T-helper 2 cell treated with Interferon-gamma antibody and Interleukin-4, amounts not matched to agents 5 μg/mL and 100 μg/mL, for 36 hours (primary cell): ENCODE results near the gene SPINK8.
"Not testable (repeated sequence)": the region's sequence is repeated elsewhere in the genome, so short reads cannot be mapped to it uniquely, and the experiment has no call there.

Experiments used
- DNase-seq: peaks from one replicate; pipeline ENCODE4 v3.0.0; 2021; ENCODE audit warnings: low spot score
- H3K27ac Mint-ChIP-seq: one replicate; pipeline ENCODE4 v1.8.0; 2021; ENCODE audit warnings: mild to moderate bottlenecking, mixed read lengths
- H3K27me3 Mint-ChIP-seq: one replicate; pipeline ENCODE4 v1.8.0; 2021; ENCODE audit warnings: low read depth, mixed read lengths
- H3K36me3 Mint-ChIP-seq: one replicate; pipeline ENCODE4 v1.8.0; 2021; ENCODE audit warnings: low read depth, mixed read lengths
- H3K4me1 Mint-ChIP-seq: one replicate; pipeline ENCODE4 v1.8.0; 2021; ENCODE audit warnings: low read depth, mixed read lengths
- H3K4me3 Mint-ChIP-seq: one replicate; pipeline ENCODE4 v1.8.0; 2022; ENCODE audit warnings: mild to moderate bottlenecking, moderate library complexity, mixed read lengths
- H3K9me3 Mint-ChIP-seq: one replicate; pipeline ENCODE4 v1.8.0; 2021; ENCODE audit warnings: mixed read lengths

The SPINK8 gene

DNA sequence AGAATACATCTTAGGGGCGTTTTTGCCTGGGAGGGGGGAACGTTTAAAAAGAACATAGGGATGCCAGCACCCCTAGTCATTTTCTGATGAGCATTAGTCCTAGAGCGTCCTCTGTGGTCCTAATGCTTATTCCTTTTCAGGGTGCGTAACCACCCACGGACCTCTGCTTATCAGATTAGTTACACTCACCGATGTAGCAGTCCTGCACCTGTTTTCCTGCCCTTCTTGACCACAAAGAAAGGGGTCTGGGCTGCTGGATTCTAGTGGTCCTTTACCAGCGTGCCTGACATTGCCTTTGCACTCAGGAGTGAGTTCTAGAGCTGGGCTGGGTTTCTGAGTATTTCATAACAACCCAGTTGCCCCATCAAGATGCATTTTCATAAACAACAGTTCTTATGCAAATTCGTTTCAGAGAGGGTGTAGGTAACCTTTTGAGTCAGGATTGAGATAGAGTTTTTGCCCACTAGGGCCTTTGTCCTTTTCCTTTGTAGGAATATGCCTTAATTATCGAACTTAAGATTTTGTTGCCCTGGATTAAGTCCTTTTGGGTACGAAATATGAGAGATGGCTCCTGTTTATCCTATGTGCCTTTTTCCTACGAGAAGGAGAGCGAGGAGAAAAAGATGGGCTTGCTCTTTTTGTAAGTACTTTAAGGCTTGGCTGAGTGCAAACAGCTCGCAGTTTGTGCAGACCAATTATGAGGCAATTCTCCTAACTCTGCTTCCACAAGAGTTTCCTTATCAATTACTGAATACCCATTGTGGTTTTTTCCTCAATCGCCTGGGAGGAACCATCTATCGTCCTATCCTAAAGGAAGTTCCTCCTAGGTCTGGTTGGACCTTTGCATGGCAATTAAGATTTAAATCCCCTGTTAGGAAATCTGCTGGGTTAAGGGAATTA, at the start of gene SPINK8:
Gene SPINK8, minus strand, starts transcription at position 316 of the 900 bp plus-strand sequence. CDS start 5,320 bp downstream, outside the sequence.
- not testable (repeated sequence) for H3K27ac Mint-ChIP-seq, H3K4me1 Mint-ChIP-seq, H3K9me3 Mint-ChIP-seq, H3K4me3 Mint-ChIP-seq, DNase-seq, H3K36me3 Mint-ChIP-seq
- H3K27me3 Mint-ChIP-seq, result peaks cover 26% of the 10 kb centered on the region

DNA sequence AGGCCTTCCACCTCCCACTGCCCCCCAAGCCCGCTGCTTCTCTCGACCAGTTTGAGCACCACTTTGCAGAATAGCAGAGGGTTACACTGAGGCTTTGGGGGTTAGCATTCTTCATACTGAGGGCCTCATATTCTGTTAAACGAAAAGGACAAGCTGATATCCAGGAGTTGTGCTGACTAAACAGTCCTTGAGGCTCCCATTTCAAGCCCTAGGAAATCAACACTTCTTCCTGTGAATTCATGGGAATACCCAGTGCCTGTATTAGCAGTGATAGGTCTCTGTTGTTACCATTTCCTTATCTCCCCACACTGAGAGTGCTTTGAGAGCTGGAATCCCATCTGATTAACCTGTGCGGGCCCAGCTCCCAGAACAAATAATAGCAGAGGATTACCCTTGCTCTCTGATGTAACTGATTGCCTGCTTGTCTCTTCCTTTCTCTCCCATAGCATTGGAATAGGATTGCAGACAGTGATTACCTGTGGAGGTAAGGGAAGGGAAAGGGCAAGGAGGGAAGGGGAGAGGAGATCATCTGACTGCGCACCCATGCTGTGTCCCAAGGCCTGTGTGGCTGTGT, 39.5 kb upstream of the SPINK8 start:
- no peak overlapping the region for H3K27ac Mint-ChIP-seq
- H3K4me3 Mint-ChIP-seq, result no peak overlapping the region
- H3K27me3 Mint-ChIP-seq, result peaks cover 9% of the 10 kb centered on the region
- H3K4me1 Mint-ChIP-seq, result no peaks in the 10 kb centered on the region
- no peaks in the 10 kb centered on the region for H3K36me3 Mint-ChIP-seq
- no peaks in the 10 kb centered on the region for H3K9me3 Mint-ChIP-seq
- no peak for DNase-seq

DNA sequence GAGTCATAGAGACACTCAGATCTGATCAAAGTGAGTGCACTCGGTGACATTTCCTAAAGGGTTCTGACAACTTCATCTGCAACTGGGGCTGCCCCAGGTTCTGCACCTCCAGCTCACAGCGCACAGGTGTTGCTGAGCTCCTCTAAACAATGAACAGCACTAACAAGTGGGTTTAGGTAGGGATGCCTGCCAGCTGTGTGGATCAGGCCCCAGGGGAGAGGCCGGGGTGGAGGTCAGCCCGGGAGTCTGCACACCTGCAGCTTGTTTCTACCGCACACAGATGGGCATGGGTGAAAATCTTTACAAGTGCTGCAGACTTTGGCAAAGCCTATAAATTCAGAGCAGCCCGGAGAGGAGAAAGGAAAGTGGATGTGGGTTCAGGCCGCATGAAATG, 38.9 kb upstream of the SPINK8 start:
- Mint-ChIP-seq H3K27ac (no peak overlapping the region), H3K9me3 (no peaks in the 10 kb centered on the region), H3K27me3 (peaks cover 5% of the 10 kb centered on the region), H3K36me3 (no peaks in the 10 kb centered on the region), H3K4me3 (no peak overlapping the region), H3K4me1 (no peaks in the 10 kb centered on the region)
- DNase-seq, result no peak

DNA sequence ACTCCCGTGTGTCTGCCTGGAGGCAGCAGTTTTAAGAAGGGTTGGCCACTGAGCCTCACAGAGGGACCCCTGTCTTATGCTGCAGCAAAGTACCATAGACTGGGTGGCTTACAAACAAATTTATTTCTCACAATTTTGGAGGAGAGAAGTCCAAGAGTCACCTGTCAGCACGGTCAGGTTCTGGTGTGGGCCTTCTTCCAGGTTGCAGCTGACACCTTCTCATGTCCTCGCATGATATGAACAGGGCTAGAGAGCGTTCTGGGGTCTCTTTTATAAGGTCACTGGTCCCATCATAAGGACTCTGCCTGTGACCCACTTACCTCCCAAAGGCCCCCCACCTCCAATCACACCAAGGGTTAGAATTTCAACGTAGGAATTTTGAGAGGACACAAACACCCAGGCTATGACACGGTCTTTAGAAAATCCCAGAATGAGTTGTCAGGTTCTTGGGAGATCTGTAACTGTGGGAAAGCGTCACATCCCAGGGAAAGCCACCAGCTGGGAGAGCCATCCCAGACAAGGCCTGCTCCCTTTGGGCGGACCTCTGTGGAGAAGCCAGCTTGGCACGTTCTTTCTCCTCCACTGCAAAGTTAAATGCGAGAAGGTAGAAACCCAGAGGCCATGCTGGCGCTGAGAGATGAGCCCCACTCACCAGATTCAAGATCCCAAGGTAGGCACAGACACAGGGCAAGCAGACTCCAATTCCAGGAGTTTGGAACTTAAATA, 38.4 kb upstream of the SPINK8 start, which contains the start of gene FBXW12:
Gene FBXW12, plus strand, starts transcription at position 569 of the 726 bp plus-strand sequence. CDS start 549 bp downstream, outside the sequence.
- no peaks in the 10 kb centered on the region for H3K4me1 Mint-ChIP-seq
- no peak within 1 kb of the TSS for H3K27ac Mint-ChIP-seq
- no peak within 1 kb of the TSS for H3K4me3 Mint-ChIP-seq

DNA sequence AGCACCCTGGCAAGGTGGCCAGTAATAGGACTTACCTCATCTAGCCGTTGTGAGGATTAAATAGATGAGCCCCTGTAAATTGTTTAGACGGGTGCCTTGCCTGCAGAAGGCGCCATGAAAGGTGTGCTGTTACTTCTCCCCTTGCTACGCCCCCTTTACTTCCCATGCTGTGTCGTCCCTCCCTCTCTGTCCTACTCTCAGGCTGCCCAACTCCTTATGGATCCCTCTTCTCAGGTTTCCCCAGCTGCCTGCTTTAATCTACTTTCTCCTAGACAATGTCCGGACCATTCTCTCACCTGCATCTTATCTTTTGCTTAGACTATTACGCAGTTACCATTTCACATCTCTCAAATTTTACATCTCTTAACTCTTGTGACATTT, 36.9 kb upstream of the SPINK8 start:
- Mint-ChIP-seq H3K4me3 (no peak overlapping the region), H3K36me3 (no peaks in the 10 kb centered on the region), H3K9me3 (peaks cover 8% of the 10 kb centered on the region), H3K4me1 (no peaks in the 10 kb centered on the region), H3K27me3 (peaks cover 6% of the 10 kb centered on the region), H3K27ac (no peak overlapping the region)
- DNase-seq, result no peak

More for the DNA sequence above, 38.4 kb upstream of the SPINK8 start, which contains the start of gene FBXW12:
- Mint-ChIP-seq H3K27me3 (peaks cover 3% of the 10 kb centered on the region), H3K36me3 (no peaks in the 10 kb centered on the region), H3K9me3 (no peaks in the 10 kb centered on the region)
- DNase-seq, result no peak

DNA sequence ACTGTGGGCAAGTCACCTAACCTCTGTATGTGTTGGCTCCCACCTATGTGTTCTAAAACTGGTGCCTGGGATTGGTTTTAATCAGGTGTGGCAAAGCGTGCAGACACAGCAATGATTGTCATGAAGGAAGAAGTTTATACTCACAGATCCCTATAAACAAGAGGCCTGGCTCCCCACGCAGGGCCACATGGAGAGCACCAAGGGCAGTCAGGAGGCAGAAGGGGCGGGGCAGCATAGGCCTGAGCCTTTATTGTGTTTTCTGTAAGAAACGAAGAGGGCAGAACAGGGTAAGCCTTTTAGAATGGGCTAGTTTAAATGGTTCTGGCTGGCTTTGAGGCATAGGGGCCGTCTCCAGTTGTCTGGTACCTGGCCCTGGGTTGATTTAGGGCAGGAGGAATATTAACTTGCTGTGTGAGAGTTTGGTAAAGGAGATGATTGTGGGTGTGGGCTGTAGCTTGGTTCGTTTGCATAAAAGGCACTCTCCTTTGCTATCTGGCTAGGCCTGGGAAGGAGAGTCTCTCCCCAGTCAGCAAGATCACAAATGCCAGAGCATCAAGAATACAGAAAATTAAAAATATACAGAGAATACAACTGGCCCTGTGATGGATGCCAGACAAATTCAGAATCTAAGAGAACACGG, 36.4 kb upstream of the SPINK8 start:
- peaks cover 2% of the 10 kb centered on the region for H3K4me1 Mint-ChIP-seq
- no peaks in the 10 kb centered on the region for H3K36me3 Mint-ChIP-seq
- peaks cover 13% of the 10 kb centered on the region for H3K9me3 Mint-ChIP-seq
- H3K27me3 Mint-ChIP-seq, result peaks cover 9% of the 10 kb centered on the region
- H3K27ac Mint-ChIP-seq, result no peak overlapping the region
- H3K4me3 Mint-ChIP-seq, result no peak overlapping the region
- no peak for DNase-seq

DNA sequence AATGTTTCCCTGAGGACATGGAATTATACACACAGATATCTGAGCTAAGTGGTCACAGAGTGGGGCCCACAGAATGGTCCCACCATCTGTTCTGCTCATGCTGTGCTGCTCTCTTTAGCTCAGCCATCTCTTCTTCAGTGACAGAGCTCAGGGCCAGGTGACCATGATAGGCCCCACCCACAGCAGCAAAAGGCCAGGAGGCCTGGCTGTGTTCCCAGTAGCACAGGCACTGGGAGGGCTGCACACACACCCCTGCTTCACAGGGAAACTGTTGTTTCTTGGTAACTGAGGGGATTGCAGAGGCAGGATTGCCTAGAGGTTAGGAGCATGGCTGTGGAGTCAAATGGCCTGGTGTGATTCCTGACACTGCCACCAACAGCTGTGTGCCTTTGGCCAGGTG, 33.7 kb upstream of the SPINK8 start:
- H3K4me3 Mint-ChIP-seq, result no peak overlapping the region
- no peak overlapping the region for H3K27ac Mint-ChIP-seq
- peaks cover 11% of the 10 kb centered on the region for H3K27me3 Mint-ChIP-seq
- H3K36me3 Mint-ChIP-seq, result no peaks in the 10 kb centered on the region
- H3K9me3 Mint-ChIP-seq, result peaks cover 28% of the 10 kb centered on the region
- DNase-seq, result no peak
- H3K4me1 Mint-ChIP-seq, result peaks cover 3% of the 10 kb centered on the region

DNA sequence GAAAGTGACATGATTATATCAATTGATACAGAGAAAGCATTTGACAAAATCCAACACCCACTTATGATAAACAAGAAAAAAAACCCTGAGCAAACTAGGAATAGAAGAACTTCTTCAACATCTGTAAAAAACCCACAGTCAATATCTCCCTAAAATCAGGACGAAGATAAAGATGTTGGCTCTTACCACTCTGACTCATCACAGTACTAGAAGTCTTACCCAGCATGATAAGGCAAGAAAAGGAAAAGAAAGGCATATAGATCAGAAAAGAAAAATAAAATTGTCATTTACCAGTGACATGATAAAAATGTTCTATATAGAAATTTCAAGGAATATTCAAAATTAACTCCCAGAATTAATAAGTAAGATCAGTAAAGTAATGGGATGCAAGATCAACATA, 31.4 kb upstream of the SPINK8 start:
- Mint-ChIP-seq H3K4me3 (no peak overlapping the region), H3K36me3 (no peaks in the 10 kb centered on the region), H3K27ac (no peak overlapping the region), H3K27me3 (peaks cover 20% of the 10 kb centered on the region), H3K9me3 (peaks cover 32% of the 10 kb centered on the region), H3K4me1 (peaks cover 3% of the 10 kb centered on the region)
- no peak for DNase-seq

DNA sequence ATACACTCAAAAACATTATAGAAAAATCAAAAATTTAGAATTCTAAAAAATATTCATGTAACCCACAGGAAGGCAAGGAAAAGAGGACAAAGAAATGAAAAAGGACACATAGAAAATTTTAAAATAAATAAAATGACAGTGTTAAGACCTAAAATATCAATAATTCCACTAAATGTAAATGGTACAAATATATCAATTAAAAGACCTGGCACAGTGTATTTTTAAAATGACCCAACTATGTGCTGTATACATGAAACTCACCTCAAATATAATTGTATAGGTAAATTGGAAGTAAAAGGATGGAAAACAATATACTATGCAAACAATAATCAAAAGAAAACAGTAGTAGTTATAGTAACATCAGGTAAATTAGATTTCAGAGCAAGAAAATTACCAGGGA, 28.5 kb upstream of the SPINK8 start:
- Mint-ChIP-seq H3K27ac (no peak overlapping the region), H3K9me3 (peaks cover 32% of the 10 kb centered on the region), H3K4me1 (peaks cover 3% of the 10 kb centered on the region), H3K27me3 (peaks cover 30% of the 10 kb centered on the region), H3K4me3 (no peak overlapping the region), H3K36me3 (no peaks in the 10 kb centered on the region)
- DNase-seq, result no peak

DNA sequence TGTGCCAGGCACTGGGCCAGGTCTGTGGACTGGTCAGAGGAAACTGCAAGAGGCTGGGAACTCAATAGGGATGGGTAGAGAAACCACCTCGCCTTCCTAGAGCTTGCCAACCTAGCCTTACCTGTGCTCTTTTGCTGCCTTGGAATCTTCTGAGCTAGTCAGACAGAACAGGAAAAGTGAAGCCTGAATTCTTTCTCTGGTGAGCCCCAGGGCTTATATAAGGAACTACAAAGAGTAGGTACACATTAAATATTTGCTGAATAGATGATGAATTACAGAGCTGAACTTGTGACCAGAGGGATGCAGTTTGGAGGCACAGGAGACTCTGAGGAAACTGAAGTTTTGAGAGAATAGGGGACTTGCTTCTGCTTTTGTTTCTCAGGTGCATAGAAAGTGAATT, 23.0 kb upstream of the SPINK8 start:
- no peak overlapping the region for H3K27ac Mint-ChIP-seq
- H3K27me3 Mint-ChIP-seq, result peaks cover 29% of the 10 kb centered on the region

DNA sequence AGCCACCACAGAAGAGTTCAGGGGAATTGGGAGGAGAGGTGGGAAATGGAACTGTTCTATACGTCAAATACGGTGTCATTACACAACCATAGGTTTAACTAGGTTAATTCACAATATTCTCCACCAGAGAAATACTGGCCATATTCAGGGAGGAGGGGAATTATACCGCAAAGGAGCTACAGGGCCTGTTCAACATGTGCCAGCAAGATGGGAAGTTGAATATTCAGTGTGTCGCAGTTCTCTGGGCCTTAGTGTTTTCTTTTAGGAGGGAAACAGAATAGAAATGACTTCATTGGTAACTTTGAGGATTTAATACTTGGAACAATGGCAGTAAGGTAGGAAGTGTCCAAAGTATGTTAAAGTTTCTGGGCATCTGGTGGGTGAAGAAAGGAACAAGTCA, 20.5 kb upstream of the SPINK8 start:
- Mint-ChIP-seq H3K36me3 (no peaks in the 10 kb centered on the region), H3K27ac (no peak overlapping the region), H3K9me3 (peaks cover 3% of the 10 kb centered on the region), H3K4me1 (no peaks in the 10 kb centered on the region), H3K27me3 (peaks cover 12% of the 10 kb centered on the region), H3K4me3 (no peak overlapping the region)
- DNase-seq, result no peak

More for the DNA sequence above, 23.0 kb upstream of the SPINK8 start:
- peaks cover 3% of the 10 kb centered on the region for H3K9me3 Mint-ChIP-seq
- no peak overlapping the region for H3K4me3 Mint-ChIP-seq
- H3K36me3 Mint-ChIP-seq, result no peaks in the 10 kb centered on the region
- no peak for DNase-seq
- no peaks in the 10 kb centered on the region for H3K4me1 Mint-ChIP-seq

DNA sequence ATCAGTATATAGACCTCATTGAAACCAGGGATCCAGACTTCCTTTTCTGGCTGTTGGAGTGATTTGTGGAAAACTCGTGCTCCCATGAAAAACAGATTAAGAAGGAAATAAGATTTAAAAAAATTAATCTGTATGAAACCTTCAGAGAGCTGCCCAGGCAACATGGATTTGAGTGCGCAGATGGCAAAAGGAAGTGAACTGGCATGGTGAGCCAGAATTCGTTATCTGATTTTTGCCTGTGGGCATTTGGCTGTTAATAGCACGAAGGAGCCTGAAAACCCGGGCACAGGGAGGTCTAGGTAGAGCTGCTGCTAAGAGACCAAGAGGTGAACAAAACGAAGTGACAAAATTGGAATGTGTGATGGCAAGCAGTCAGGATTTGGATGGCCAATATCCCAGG, 19.1 kb upstream of the SPINK8 start:
- Mint-ChIP-seq H3K36me3 (no peaks in the 10 kb centered on the region), H3K4me1 (no peaks in the 10 kb centered on the region), H3K27me3 (peaks cover 14% of the 10 kb centered on the region), H3K9me3 (peaks cover 3% of the 10 kb centered on the region), H3K27ac (no peak overlapping the region), H3K4me3 (no peak overlapping the region)
- no peak for DNase-seq

DNA sequence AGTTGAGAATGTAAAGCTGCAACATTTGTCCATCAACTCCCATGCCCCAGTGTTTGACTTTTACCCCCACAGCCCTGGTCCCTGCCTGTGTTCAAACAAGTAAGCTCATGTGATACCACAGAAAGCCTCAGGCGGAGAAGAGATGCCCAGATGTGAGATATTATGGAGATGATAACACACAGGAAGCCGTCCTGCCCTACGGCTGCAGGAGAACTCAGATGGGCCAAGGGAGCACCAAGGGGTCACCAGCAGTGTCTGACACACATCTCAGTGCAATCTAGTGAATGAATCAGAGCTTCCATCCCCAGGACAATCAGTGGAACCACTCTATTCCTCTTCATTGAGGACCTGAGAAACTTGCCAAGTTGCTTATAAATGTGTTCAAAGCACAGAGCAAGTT, 14.0 kb upstream of the SPINK8 start:
- Mint-ChIP-seq H3K27ac (no peak overlapping the region), H3K27me3 (peaks cover 22% of the 10 kb centered on the region), H3K9me3 (no peaks in the 10 kb centered on the region), H3K4me1 (no peaks in the 10 kb centered on the region), H3K36me3 (no peaks in the 10 kb centered on the region), H3K4me3 (no peak overlapping the region)
- DNase-seq, result no peak
